Tibial nerve (tissue), 4 donors: ENCODE results near the gene EGFL7. TPM values are rescaled to one million over a fixed set of nuclear protein-coding genes. Genes with fewer than 3 reads are reported as not detected.
"Not testable (repeated sequence)": the region's sequence is repeated elsewhere in the genome, so short reads cannot be mapped to it uniquely, and the experiment has no call there.

Experiments used
- DNase-seq, 2 donors: peaks; one replicate each; pipeline ENCODE4 v3.0.0-alpha.2; 2019; ENCODE audit warnings: low spot score in 2 of 2
- H3K27ac ChIP-seq, 4 donors: fragments of 200-600 bp; sonication (generic) in 3 of 4; one replicate each; pipeline ENCODE4 v1.5.1; 2017 to 2019; ENCODE audit warnings: mild to moderate bottlenecking in 1 of 4
- H3K27me3 ChIP-seq, 2 donors: fragments of 200-600 bp; sonication (generic) in 1 of 2; one replicate each; pipeline versions ENCODE4 v1.5.1 to v1.6.0; 2017 to 2019
- H3K36me3 ChIP-seq, 3 donors: fragments of 200-600 bp; sonication (generic); one replicate each; pipeline ENCODE4 v1.5.1; 2018 to 2019
- H3K4me1 ChIP-seq, 4 donors: fragments of 200-600 bp; sonication (generic) in 3 of 4; one replicate each; pipeline ENCODE4 v1.5.1; 2017 to 2019
- H3K4me3 ChIP-seq, 4 donors: fragments of 200-600 bp; sonication (generic) in 3 of 4; one replicate each; pipeline ENCODE4 v1.5.1; 2017 to 2019; ENCODE audit warnings: mild to moderate bottlenecking in 1 of 4, moderate library complexity in 1 of 4
- H3K9me3 ChIP-seq, 4 donors: fragments of 200-600 bp; sonication (generic) in 3 of 4; one replicate each; pipeline ENCODE4 v1.5.1; 2017 to 2019
- CTCF ChIP-seq, 5 experiments: fragments of 200-600 bp in 3 of 5; fragments of 450-650 bp in 2 of 5; sonication (generic) in 3 of 5; IDR thresholded peaks; one replicate each; pipeline ENCODE4 v1.5.1; 2016 to 2019; ENCODE audit warnings: antibody characterized with exemption in 5 of 5, mild to moderate bottlenecking in 3 of 5, moderate library complexity in 2 of 5
- EP300 ChIP-seq, 2 donors: sonication (generic); formaldehyde crosslinking; IDR thresholded peaks; one replicate each; pipeline ENCODE4 v1.6.1; 2017; ENCODE audit warnings: antibody characterized with exemption in 2 of 2, mild to moderate bottlenecking in 1 of 2
- POLR2A ChIP-seq, 2 donors: fragments of 450-650 bp; IDR thresholded peaks; one replicate each; pipeline ENCODE4 v1.6.1; 2017; ENCODE audit warnings: antibody characterized with exemption in 2 of 2, mild to moderate bottlenecking in 2 of 2, moderate library complexity in 2 of 2
- WGBS, 2 donors: methylation state at CpG; one replicate each; pipeline ENCODE4 v1.1.5; 2018; 5-methylcytosine and 5-hydroxymethylcytosine counted together
- total RNA-seq, 4 donors: library from RNA; depleted of rRNA; stranded (reverse); fragments of >200 nt; gene quantifications; one replicate each; pipeline ENCODE4 v1.1.0, GENCODE V29; 2016

Gene EGFL7
- total RNA-seq, 4 donors from 2014 or later: 95.2 to 229 (median 179) TPM

- H3K9me3 ChIP-seq: no peaks in the 10 kb centered on the region
- H3K27ac ChIP-seq: no peak overlapping the region
- WGBS, 2 donors: 76 to 77% methylated on average over 13 of the region's 13 CpGs
- no peaks in the 10 kb centered on the region for H3K36me3 ChIP-seq
- H3K4me3 ChIP-seq: no peak overlapping the region
- DNase-seq: no peak
- no peak for TF ChIP-seq EP300 (IDR thresholded peaks at IDR 0.05)
- TF ChIP-seq POLR2A (IDR thresholded peaks at IDR 0.05): no peak
- no peak for TF ChIP-seq CTCF (IDR thresholded peaks at IDR 0.05)
- peaks cover 0 to 10% (median 0%) of the 10 kb centered on the region in 4 donors for H3K4me1 ChIP-seq
- peaks cover 0 to 37% of the 10 kb centered on the region in 2 donors for H3K27me3 ChIP-seq
Observed at GRCh38 chr9:136700304-136700703, 37.6 kb downstream of the EGFL7 start.

GRCh38 chr9:136700959-136701667 lies 38.4 kb downstream of the EGFL7 start:
- Histone ChIP-seq H3K4me3 (peak overlapping the region in 1 of 4 donors; percentile 9), H3K9me3 (no peaks in the 10 kb centered on the region), H3K36me3 (no peaks in the 10 kb centered on the region), H3K27me3 (peaks cover 0 to 34% of the 10 kb centered on the region in 2 donors), H3K4me1 (peaks cover 0 to 10% (median 0%) of the 10 kb centered on the region in 4 donors), H3K27ac (no peak overlapping the region)
- WGBS, 2 donors: 30 to 39% methylated on average over 19 to 38 of the region's 38 CpGs
- TF ChIP-seq EP300 (IDR thresholded peaks at IDR 0.05): no peak
- TF ChIP-seq POLR2A (IDR thresholded peaks at IDR 0.05): no peak
- no peak for TF ChIP-seq CTCF (IDR thresholded peaks at IDR 0.05)
- no peak for DNase-seq

- peaks cover 0 to 10% (median 0%) of the 10 kb centered on the region in 4 donors for H3K4me1 ChIP-seq
- H3K27me3 ChIP-seq: peaks cover 0 to 38% of the 10 kb centered on the region in 2 donors
- TF ChIP-seq EP300 (IDR thresholded peaks at IDR 0.05) (no peak), CTCF (IDR thresholded peaks at IDR 0.05) (no peak), POLR2A (IDR thresholded peaks at IDR 0.05) (no peak)
- no peaks in the 10 kb centered on the region for H3K9me3 ChIP-seq
- no peaks in the 10 kb centered on the region for H3K36me3 ChIP-seq
- no peak for DNase-seq
- H3K4me3 ChIP-seq: no peak overlapping the region
- no peak overlapping the region for H3K27ac ChIP-seq
- 26 to 45% methylated on average over 9 to 10 of the region's 10 CpGs for WGBS, 2 donors
Observed at GRCh38 chr9:136701668-136702053, 38.9 kb downstream of the EGFL7 start.

GRCh38 chr9:136703276-136703860 lies 40.7 kb downstream of the EGFL7 start:
- no peaks in the 10 kb centered on the region for H3K36me3 ChIP-seq
- no peak for DNase-seq
- H3K4me3 ChIP-seq: no peak overlapping the region
- TF ChIP-seq CTCF (IDR thresholded peaks at IDR 0.05): no peak
- peaks cover 0 to 32% of the 10 kb centered on the region in 2 donors for H3K27me3 ChIP-seq
- H3K27ac ChIP-seq: no peak overlapping the region
- WGBS, 2 donors: 75 to 77% methylated on average over 12 of the region's 12 CpGs
- no peaks in the 10 kb centered on the region for H3K9me3 ChIP-seq
- no peaks in the 10 kb centered on the region for H3K4me1 ChIP-seq

- not testable (repeated sequence) for DNase-seq, H3K36me3 ChIP-seq, H3K4me3 ChIP-seq, H3K27ac ChIP-seq, H3K9me3 ChIP-seq, H3K4me1 ChIP-seq
- peaks cover 0 to 33% of the 10 kb centered on the region in 2 donors for H3K27me3 ChIP-seq
- 84 to 85% methylated on average over 8 of the region's 8 CpGs for WGBS, 2 donors
Observed at GRCh38 chr9:136704741-136705140, 42.0 kb downstream of the EGFL7 start.
